NCI-H748 (cell line): ENCODE results near the gene ZFP30.
A peak's percentile ranks its signal among the peaks of the same experiment; 100 is the strongest.
"Not testable (repeated sequence)": the region's sequence is repeated elsewhere in the genome, so short reads cannot be mapped to it uniquely, and the experiment has no call there.

ENCODE experiments used
- DNase-seq: peaks from one replicate; lab custom pipeline; 2025; ENCODE audit not compliant: unreplicated experiment; lab: John Stamatoyannopoulos, UW

ZFP30 gene

GRCh38 chr19:37655301-37655688 is at the start of gene ZFP30:
Gene ZFP30 (minus strand): TSS chr19:37655465. CDS start chr19:37647822, 7,643 bp downstream.
- DNase-seq = peak; percentile 94

GRCh38 chr19:37699057-37699456 is 43.8 kb upstream of the ZFP30 start:
- no peak for DNase-seq

- DNase-seq = no peak
Measured at GRCh38 chr19:37698216-37698615, 43.0 kb upstream of the ZFP30 start.

- DNase-seq = no peak
Measured at GRCh38 chr19:37695144-37695899, 40.1 kb upstream of the ZFP30 start.

- DNase-seq = no peak
Measured at GRCh38 chr19:37692956-37693620, 37.8 kb upstream of the ZFP30 start.

GRCh38 chr19:37691881-37692504 is 36.7 kb upstream of the ZFP30 start:
- DNase-seq = peak; percentile 74

DNA sequence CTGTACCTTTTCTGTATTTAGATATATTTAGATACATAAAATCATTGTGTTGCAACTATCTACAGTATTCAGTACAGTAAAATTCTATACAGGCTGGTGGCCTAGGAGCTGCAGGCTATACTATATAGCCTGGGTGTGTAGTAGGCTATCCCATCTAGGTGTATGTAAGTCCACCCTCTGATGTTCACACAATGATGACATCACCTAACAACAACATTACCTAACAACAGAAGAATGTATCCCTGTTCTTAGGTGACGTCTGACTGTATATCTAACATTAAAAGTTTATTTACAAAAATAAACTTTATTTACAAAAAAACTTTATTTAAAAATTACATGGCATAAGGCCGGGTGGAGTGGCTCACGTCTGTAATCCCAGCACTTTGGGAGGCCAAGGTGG is 28.3 kb upstream of the ZFP30 start:
- DNase-seq = no peak

GRCh38 chr19:37669450-37669914 is 14.2 kb upstream of the ZFP30 start:
- DNase-seq = no peak

DNA sequence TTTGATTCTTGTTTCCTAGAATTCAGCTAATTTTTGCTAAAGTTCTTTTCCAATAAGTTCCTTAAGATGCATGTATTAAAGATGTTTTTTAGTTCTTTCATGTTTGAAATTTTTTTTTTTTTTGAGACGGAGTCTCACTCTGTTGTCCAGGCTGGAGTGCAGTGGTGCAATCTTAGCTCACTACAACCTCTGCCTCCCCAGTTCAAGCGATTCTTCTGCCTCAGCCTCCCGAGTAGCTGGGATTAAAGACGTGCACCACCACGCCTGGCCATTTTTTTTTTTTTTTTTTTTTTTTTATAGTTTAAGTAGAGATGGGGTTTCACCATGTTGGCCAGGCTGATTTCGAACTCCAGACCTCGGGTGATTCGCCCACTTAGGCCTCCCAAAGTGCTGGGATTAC is 1.9 kb upstream of the ZFP30 start:
- not testable (repeated sequence) for DNase-seq

DNA sequence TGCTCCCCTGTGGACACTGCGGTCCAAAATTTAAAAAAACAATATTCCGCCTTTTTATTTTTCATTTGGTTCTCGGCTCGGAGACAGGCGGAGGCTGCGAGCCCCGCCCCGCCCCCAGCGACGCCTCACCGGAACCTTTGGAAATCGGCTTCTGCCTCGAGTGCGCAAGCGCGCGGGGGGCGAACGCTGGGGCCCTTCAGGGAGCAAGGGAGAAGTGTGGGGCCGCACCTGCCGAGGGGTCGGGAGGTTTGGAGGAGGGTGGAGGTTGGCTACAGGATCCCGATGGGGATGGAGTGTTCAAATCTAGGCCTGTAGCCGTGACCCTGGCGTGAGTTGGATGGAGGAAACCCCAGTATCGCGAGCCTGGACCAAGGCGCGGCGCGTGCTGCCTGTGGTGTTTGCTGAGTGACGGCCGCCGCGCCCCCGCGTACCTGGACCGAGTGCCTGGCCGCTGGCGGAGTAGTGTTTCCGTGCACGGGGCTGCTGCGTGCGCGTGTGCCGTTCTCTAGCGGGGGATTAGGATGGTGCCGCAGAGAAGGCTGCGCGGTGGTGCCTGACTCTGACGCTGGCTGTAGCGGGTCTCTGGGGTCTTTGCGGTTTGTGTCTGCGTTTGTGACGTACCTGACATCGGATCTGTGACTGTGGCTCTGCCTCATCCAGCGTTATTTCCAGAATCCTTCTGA is 565 bp upstream of the ZFP30 start:
- peak; percentile 96 for DNase-seq

DNA sequence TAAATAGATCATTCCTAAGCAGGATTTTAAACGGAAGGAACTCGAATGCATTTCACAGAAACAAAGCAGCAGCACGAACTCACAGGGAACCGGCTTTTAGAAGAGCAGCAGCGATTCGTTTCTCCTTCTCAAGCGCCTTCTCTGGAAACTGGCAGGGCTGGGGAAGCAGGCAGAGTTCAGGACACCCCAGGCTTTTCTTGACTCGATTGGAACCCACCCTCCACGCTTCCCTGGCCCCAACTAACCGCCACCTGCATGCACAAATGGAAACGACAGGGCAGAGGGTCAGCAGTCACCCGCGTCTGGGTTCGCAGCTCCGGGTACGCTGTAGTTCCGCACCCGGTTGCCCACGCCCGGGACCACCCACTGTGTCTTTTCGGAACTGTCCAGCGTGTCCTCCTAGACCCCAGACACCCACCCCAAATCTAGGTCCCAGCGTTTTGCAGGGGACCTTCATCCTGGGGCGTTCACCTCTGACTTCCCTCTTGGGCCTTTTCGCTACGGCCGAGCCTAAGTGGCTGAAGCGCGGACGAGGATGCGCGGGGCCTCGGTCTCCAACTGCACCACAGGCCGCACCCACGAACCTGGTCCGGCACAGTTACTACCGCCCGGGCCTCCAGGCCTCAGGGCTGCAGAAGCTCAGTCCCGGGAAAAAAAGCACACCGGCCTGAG is 500 bp downstream of the ZFP30 start:
- peak; percentile 83 for DNase-seq

GRCh38 chr19:37654118-37654517 is 1.1 kb downstream of the ZFP30 start:
- DNase-seq = peak; percentile 34

GRCh38 chr19:37635076-37636056 is 19.9 kb downstream of the ZFP30 start:
- no peak for DNase-seq

- peak; percentile 79 for DNase-seq
Measured at GRCh38 chr19:37594982-37595382, 60.3 kb downstream of the ZFP30 start.

GRCh38 chr19:37594304-37594981 is 60.8 kb downstream of the ZFP30 start, which contains the start of the genes ZNF540 and ZNF571:
Gene ZNF540 (plus strand): TSS chr19:37594876. CDS start chr19:37598448, 3,572 bp downstream.
Gene ZNF571 (minus strand): TSS chr19:37594792. CDS start chr19:37586676, 8,116 bp downstream.
- DNase-seq = peak; percentile 99

- no peak for DNase-seq
Measured at GRCh38 chr19:37593996-37594303, 61.3 kb downstream of the ZFP30 start.

DNA sequence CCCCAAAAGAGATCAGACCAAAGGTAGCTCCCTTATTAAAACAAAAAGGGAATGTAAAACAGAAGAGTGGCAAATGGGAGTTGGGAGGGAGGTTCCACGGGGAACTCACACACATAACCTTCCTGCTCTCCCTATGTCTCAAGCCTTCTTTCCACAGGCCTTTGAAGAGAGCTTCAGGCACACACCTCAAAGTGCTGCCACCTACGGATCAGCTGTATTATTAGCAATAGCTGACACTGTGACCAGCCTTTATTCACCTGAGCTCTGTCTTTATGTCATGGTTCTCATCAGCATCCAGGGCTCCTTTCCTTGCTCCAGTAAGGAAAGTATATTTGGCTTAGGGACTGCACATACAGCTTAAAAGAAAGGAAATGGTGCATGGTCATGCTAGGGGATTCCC is 71.9 kb downstream of the ZFP30 start:
- no peak for DNase-seq

- DNase-seq = no peak
Measured at GRCh38 chr19:37572203-37572602, 83.1 kb downstream of the ZFP30 start.

GRCh38 chr19:37565370-37565669 is 89.9 kb downstream of the ZFP30 start:
- no peak for DNase-seq
